Fibroblast of pulmonary artery (primary cell): Measurements from ENCODE around the gene PI4K2A.

Experiments
- DNase-seq: peaks from one replicate; pipeline ENCODE4 v3.0.0-alpha.2; 2010; ENCODE audit warnings: low read depth
- H3K4me3 ChIP-seq: replicated peaks from 2 replicates; pipeline ENCODE4 v1.5.1; 2011; ENCODE audit warnings: low read depth, mild to moderate bottlenecking, control low read depth, low read length, moderate library complexity
- TF ChIP-seq, protein P1 (sequence below): IDR thresholded peaks from 2 replicates; pipeline ENCODE4 v1.5.1; 2011; ENCODE audit warnings: mild to moderate bottlenecking, control low read depth, low read length, inconsistent platforms; ENCODE audit errors: missing control alignments

PI4K2A gene

DNA sequence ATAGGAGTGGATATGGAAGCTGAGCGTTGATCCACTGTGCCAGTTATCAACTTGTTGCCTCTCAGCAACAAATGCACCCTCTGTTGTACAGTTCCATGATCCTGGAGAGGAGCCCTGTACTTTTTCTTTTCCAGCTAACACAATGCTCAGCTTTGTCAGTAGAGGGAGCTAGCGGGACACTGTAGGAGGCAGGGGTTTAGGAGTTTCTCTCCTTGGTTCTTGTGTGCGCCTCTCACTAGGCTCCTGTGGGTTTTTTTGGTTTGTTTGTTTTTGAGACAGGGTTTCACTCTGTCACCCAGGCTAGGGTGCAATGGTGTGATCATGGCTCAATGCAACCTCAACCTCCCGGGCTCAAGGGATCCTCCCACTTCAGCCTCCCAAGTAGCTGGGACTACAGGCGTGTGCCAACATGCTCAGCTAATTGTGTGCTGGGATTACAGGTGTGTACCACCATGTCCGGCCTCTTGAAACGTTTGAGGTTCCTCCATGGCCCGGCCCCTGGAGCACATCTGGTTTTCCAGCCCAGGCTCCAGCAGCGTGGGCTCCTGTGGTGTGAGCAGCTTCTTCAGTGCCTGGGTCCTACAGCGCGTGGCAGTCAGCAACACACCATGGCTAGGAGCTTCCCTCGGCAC lies 61.1 kb downstream of the PI4K2A start:
- H3K4me3 ChIP-seq, result no peak overlapping the region
- peak; percentile 83 for DNase-seq
- TF ChIP-seq, protein P1, sequence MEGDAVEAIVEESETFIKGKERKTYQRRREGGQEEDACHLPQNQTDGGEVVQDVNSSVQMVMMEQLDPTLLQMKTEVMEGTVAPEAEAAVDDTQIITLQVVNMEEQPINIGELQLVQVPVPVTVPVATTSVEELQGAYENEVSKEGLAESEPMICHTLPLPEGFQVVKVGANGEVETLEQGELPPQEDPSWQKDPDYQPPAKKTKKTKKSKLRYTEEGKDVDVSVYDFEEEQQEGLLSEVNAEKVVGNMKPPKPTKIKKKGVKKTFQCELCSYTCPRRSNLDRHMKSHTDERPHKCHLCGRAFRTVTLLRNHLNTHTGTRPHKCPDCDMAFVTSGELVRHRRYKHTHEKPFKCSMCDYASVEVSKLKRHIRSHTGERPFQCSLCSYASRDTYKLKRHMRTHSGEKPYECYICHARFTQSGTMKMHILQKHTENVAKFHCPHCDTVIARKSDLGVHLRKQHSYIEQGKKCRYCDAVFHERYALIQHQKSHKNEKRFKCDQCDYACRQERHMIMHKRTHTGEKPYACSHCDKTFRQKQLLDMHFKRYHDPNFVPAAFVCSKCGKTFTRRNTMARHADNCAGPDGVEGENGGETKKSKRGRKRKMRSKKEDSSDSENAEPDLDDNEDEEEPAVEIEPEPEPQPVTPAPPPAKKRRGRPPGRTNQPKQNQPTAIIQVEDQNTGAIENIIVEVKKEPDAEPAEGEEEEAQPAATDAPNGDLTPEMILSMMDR, result peak; percentile 98

GRCh38 chr10:97703398-97704067 lies 63.1 kb downstream of the PI4K2A start:
- TF ChIP-seq, protein P1, result no peak
- no peak for DNase-seq
- no peak overlapping the region for H3K4me3 ChIP-seq

- DNase-seq, result no peak
- TF ChIP-seq, protein P1, result no peak
- H3K4me3 ChIP-seq, result no peak overlapping the region
Observed at GRCh38 chr10:97704341-97704740, 63.9 kb downstream of the PI4K2A start.

DNA sequence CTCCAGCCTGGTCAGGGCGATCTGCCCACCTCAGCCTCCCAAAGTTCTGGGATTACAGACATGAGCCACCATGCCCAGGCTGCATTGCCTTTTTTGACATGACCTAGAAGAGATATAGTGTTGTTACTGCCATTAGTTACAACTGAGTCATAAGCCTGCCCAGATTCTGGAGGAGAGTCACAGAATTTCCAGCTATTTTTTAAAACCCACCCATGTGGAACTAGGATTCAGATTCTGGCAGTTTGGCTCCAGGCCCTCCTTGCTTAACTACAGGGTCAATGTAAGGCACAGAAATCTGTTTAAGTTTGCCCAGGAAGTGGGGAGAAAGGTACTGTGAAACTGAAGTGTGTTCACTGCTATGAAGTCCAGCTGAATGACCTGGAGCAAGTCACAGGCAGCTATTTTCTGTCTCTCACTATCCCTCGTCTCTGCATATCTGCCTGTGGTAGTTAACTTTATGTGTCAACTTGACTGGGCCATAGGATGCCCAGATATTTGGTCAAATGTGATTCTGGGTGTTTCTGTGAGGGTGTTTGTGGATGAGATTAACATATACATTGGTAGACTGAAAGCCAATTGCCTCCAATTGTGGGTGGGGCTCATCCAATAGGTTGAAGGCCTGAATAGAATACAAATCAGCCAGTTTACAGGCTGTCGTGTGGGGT lies 64.7 kb downstream of the PI4K2A start:
- no peak overlapping the region for H3K4me3 ChIP-seq
- TF ChIP-seq, protein P1, result no peak
- no peak for DNase-seq

DNA sequence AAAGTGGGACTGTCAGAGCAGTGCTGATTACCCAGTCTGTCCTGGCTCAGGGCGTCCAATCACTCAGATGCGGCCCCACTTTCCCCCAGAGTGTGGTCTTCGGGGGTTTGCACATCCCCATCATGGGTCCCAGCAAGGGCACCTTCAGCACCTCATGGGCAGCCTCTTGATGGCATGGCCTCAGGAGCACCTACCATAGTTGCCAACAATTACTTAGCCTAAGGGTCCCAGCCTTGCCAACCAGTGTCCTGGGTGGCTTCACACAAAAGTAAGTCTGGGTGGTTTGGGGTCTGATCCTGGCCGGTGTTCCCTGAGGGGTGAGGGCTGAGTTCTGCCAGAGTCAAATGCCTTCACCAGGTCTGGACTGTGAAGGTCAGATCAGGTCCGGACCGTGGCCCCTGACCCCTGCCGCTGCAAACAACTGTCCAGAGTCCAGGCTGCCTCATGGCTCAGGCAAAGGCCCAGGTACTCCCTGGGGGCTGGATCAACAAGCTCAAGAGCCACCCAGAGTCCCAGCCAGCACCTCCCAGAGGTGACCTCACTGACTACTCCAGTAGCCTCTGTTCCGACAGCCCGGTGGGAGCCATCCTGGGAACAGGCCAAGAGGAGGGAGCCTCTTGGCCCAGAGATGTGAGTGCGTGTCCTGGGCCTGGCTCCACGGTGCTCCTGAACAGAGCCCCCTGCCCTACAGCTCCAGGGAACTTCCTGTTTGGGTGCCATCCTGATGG lies 66.8 kb downstream of the PI4K2A start:
- TF ChIP-seq, protein P1, result no peak
- DNase-seq, result no peak
- H3K4me3 ChIP-seq, result no peak overlapping the region

GRCh38 chr10:97708167-97708566 lies 67.7 kb downstream of the PI4K2A start:
- TF ChIP-seq, protein P1, result no peak
- no peak overlapping the region for H3K4me3 ChIP-seq
- DNase-seq, result no peak
